Medulla oblongata (tissue), 1 donor: Measurements from ENCODE around the gene ANKH.

Source experiments
- DNase-seq: peaks from one replicate; pipeline ENCODE4 v3.0.0-alpha.2; 2015; ENCODE audit errors: extremely low spot score

The ANKH gene

DNA sequence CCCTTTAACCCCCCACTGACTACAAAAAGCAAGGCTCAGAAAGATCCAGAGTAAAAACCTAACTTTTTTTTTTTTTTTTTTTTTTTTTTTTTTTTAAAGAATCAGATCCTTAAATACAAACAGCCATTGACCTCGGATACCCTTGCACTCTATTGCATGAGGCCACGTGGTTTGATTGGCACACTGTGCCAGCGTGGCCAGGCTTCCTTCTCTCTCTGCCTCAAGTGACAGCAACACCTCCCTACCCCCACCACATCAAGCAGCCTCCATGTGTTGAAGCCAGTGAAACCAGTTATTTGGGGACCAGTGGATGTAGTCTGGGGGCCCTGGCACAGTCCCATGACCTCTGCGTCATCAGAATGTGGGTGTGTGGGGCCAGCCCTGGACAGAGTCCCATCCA, 135.6 kb downstream of the ANKH start:
- peak; percentile 49 for DNase-seq

DNA sequence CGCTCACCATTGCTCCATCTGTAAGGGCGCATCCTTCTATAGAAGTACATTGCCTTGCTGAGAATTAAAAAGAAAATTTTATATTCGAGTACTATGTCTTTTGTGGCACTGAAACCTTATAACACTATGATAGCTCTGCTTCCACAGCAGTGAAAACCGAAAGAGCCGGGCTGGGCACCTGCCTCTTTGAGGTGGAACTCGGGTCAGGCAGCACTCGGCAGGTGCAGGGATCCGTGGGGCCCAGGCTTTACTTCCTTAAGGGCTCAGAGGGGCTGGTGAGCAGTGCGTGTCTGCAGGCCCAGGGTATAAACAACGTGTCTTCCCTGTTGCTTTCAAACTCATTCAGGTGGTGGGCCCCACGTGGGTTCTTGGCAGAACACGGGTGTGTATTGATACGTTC, 137.2 kb downstream of the ANKH start:
- no peak for DNase-seq

DNA sequence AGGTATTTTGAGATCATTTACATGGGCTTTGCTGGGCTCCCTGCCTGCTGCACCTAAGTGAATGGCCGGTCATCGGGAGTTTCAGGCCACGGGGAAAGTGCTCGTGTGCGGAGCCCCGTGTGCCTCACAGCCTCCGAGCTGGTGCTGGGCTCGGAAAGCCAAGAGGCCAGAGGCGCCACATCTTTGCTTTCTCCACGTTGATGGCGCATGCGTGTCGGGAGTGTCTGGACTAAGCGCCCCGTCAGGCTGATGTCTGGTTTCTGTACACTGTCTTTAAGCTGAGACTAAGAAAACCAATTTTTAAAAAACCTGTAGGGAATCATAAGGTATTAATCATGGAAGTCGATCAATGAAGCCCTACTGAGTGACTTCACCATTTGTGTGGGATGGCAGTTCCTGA, 137.9 kb downstream of the ANKH start:
- no peak for DNase-seq

DNA sequence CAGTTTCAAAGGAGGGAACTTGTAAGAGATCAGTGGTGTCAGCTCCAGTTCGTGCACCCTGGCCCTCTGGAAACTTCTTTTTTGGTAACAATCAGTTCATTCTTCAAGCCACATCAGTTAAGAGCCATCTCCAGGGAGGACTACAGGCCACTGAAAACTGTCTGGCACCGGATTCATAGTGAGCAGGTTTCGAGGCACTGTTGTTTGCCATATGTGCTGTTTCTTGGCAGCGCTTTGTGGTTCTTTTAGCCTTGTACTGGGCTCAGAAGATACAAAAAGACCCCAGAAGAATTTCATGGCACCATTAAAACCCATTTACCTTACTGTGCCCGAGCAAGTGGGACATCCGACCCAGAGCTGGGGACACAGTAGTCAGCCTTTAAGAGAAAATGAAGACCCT, 138.6 kb downstream of the ANKH start:
- DNase-seq, result no peak

DNA sequence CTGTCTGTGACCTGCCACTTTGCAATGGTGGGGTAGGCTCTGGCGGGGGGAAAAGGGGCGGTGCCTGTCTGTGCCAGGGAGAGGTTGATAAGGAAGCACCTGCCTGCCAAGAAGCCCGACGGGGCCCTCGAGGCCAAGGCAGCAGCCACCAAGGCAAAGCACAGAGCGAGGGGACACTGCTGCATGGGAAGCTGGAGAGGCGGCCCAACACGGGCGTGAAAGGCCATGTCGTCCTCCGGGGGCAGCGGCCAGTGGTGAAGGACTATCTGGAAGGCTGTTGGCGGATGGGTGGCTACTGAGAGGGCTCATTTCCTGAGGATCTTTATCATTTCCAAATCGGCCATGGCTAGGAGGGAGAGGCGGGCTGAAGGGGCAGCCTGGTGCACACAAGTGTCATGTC, 140.7 kb downstream of the ANKH start:
- no peak for DNase-seq

DNA sequence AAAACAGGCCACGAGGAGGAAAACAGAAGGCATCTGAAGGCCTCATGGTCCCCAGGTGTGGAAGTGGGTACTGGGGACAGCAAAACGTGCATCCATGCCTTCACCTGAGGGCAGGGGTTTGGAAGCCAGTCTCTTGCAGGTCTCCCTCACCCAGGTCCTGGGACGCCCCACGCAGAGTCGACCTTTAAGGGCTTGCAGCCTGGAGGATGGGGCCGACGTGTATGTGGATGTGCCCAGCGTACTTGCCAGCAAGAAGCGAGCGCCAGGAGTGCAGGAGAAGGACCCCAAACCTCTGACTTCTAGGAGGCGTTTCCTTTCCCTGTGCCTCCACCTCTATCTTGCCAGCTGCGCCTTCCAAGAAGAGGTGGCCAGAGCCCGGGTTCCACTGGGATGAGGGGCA, 141.1 kb downstream of the ANKH start:
- no peak for DNase-seq

DNA sequence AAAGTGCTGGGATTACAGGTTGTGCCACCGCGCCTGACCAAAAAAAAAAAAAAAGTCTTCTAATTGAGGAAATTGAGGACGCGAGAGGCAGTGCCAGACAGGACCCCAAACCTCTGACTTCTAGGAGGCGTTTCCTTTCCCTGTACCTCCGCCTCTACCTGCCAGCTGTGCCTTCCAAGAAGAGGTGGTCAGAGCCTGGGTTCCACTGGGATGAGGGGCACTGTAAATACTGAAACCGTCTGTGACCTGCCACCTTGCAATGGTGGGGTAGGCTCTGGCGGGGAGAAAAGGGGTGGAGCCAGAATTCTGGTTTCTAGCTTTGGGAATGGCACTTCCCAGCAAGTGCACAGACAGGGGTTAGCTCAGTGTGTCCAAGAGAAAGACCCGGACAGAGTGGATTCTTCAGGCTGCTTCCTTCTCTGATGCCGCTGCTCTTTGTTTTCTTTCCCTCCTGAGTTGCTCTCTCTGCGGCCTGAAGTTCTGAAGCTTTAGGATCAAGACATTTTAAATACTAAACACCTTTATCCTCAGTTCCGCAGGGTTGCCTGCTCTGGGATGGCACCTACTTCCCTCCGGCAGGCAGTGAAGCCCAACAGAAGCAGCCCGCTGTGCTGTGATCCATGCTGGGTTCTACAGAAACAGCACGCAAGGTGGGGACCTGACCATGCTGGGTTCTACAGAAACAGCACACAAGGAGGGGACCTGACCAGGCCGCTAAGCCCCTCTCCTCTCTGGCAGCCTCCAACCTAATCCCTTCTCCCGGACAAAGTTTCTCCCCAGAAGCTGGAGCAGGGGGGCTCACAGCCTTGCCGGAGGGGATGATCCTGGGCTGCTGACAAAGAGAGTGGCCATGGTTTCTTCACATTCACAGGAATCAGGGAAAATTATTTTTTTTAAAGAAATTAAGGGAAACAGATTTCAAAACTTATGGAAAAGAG, 141.9 kb downstream of the ANKH start:
- DNase-seq, result no peak

DNA sequence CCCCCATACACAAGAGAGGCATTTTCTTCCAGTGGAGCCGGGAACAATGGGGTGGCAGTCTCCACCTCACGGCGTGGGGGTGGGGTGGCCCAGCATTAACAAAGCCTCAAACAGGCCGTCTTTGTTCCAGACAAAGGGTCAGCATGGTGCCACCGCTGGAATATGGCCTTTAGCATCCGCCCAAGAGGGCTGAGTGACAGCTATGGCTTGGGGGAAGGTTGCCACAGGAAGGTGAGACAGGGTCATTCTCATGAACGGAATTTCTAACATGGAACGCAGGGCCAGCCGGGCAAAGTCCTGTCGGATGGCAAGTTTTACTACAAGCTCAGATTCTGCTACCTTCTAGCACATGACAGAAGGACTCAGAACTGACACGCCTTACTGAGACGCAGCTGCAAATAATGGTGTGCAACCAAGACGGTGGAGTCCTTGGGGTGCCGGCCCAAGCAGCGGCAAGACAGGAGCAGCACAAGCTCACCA, 143.1 kb downstream of the ANKH start:
- peak; percentile 93 for DNase-seq

DNA sequence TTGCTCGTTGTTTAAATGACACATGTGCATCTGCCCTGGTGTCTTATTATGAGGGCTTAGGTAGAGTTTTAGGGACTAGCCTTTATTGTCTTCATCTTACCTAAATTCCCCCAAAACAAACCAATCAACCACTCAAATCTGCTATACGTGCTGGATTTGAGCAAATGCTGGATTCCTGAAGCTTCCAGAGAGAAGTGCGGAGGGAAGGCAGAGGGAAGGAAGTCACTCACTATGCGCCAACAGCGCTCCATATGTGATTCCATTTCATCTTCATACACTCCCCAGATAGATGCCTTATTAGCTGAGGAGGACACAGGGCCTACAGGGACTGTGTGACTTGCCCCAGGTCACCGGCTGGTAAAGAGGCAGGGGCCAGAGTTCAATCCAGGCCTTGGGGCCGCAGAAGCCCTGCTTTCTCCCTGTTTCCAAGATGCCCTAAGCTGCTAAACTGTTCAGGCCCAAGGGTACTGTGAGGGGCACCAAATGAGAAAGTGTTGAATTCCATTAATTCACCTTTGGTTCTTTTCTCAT, 143.6 kb downstream of the ANKH start:
- peak; percentile 46 for DNase-seq

DNA sequence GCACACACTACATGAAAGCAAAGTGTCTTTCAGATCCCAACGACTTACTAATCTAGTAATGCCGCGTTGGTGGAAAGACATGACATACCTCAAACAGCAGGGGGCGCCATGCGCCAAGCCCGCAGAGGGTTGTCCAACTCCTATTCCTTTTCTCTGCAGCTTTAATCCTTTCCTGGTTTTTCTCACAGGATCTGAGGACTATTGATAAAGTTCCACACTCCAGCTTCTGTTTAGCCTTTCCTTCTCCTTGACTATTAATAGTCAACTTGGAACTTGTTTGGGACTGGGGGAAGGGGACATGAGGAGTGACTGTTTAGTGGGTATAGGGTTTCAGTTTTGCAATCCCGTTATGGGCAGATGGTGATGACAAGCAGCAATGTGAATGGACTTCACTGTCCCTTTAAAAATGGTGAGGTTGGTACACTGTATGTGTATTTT, 144.1 kb downstream of the ANKH start:
- peak; percentile 97 for DNase-seq

DNA sequence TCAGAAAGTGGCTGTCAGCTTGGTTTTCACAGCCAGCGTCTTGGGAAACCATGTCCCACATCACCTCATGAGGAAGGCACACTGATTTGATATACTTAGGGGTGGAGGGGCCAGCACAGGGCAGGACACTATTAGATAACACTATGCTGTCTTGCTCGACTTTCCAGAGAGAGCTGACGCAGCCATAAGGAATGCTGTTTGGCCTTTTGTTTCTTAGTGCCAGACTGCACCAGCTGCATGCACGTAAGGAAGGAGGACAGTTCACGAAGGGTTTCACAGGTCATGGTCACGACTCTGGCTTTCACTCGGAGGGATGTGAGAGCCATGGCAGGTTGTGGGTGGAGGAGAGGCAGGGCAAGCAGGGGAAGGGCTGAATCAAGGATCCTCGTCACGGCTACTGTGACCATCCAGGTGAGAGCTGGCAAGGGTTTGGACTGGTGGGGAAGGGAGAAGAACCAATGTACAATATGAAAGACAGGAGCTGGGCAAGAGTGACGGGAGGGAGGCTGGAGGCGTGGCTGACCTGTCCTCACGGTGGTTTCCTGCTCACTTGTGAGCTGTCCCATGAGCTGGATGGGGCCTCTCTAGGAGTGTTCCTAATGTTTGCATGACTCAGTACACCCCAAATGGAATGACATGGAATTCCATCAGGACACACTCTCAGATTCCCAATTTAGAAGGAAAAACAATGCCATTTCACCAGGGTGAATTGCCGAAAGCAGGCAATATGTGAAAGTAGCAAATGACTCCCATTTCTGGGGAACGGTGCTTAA, 145.3 kb downstream of the ANKH start:
- no peak for DNase-seq

DNA sequence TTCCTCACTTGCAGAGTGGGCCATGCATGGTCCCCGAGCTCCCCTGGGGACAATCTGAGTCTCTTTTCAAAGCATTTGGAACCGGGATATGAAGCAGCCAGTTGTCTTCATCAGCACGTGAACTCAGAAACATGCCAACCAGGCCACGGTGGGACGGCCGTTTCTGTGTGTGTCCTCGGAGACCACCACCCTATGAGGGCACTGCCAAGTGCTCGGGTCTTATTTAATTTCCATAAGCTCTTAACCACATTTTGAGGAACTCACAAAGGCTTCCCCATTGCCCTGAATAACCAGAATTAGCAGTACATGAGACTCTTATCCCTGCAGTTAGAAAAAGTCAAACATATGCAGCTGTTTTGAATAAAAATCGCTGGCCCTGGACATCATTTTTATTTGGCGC, 146.9 kb downstream of the ANKH start:
- peak; percentile 63 for DNase-seq

DNA sequence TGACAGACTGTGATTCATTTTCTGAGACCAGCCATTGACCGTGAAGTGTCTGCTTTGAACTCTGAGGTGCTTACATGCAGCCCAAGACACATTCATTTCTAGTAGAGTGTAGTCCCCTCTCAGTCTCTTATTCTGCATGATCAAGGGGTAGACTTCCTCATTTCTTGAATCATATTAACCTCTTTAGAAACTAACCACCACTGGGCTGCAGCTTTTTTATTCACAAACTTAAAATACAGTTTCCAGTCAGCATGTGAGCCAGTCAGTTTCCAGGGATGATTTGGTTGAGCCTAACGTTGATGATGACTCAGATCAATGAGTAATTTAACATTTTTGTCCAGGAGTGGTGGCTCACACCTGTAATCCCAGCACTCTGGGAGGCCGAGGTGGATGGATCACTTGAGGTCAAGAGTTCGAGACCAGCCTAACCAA, 147.9 kb downstream of the ANKH start:
- DNase-seq, result no peak

DNA sequence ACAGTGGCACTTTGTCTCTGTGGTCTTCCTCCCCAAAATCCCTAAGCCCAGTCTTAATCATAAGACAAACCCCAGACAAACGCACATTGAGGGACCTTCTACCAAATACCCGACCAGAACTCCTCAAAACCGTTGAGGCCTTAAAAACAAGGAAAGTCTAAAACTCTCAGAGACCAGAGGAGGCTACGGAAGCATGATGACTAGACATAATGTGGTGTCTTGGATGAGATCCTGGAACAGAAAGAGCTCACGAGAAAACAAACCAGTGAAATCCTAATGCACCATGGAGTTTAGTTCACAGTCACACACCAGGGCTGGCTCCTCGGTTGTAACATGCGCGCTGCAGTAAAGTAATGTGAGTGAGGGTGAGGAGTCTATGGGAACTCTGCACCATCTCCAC, 148.7 kb downstream of the ANKH start:
- DNase-seq, result no peak

DNA sequence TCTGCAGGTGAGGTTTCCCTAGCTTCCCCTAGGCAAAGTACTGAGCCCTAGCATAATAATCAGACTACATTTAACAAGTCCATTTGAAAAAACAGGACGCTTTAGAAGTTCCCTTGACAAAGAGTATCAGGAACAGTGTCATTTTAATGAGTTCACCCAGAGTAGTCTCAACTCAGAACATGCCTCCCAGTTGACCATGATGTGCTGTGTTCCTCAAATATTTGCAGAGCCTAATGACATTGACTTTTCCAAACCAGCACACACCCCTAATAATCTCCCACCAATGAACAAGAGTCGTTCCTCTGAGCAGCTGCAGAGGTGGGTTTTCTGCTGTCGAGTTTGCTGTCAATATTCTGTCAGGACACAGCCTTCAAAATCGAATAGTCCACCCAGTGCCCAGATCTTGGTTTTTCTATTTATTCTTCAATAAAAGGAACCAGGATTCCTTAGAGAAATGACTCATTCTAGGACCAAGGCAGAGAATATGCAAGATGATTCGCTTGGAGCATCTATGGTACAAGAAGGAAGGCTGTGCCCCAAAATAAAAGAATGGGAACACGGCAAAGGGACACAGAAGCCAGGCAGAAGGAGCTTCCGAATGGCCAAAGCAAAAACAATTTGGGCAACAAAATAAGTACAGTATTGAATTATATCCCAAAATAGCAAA, 149.5 kb downstream of the ANKH start:
- DNase-seq, result no peak

DNA sequence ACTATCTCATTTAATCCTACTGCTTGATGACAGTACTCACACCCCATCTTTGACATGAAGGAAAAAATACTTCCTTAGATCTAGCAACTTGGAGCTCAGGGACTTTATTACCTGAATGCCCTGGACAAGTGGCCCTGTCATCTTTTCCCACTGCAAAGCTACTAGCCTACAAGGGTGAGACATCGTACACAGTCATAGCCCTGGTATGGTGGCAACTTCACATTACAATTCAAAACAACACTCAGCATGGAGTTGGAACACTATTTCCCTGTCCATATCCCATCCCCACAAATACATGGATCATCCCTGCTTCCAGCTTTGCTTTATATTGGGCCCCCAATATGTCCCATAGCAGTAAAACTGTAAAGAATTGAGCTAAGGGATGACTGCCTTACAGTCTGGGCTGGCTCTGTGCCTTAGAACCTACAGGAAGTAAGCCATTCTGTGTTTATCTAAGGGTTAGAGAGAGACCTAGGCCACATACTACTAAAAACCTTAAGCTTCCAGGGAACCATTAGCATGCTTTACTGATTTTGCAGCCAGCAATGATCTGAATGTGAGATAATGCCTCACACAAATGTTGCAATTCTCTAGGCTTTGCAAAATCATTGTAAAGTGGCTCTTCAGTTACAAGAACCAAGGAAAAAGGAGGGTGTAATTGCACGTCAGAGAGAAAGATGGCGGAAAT, 151.2 kb downstream of the ANKH start:
- no peak for DNase-seq

DNA sequence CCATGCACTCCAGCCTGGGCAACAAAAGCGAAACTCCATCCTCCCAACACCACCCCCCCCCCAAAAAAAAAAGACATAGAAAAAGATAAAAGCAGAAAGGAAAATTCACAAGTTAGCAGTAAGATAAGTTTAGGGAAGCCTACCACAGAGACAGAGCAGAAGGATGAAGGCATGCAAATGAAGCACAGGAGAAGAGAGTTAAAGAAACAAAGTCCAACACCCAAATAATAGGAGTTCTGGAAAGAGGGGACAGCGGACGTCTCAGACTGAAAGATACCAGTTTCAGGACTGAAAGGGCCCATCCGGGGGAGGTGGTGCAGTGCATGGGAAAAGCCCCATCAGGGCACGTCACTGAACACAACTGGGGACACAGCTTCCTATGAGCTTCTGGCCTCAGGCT, 152.8 kb downstream of the ANKH start:
- DNase-seq, result no peak

DNA sequence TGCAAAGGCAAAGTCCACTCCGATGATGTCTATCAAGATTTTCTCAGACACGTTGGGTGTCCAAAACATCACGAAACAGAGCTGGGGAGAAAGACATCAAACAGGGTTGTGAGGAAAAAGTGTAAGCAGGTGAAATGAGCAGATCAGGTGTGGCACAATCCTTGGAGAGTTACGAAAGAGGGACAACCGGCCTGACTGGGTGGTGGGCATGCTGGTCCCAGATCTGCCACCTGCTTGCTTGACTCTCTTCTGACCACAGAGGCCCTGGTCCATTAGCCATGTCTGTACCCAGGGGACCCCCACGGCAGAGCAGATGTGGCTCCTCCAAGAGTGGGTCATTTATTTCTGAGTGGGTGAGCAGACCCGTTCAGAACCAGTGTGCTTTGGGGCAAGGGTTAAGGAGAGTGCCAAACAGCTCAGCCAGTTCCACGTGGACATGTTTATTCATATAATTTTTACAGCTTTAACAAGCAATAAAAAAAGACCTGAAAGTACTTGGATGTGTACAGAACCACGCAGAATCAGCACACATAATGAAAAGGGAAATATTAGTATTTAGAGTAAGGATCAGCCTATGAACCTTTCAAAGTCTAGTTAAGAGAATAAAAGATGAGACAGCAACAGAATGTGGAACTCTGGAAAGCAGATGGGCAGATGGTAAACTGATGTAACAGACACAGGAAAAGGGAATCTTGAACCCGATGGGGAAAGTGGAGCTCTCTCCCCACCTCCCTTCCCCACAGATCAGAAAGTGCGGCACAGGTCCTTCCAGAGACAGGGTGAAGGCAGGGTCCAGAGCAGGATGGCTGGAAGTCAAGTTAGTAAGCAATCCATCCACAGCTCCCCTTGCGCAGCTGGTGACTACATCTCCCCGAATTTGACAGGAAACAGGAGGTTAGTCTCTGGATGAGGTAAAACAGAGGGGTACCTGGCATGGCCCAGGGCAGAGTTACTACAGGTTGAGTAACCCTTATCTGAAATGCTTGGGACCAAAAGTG, 154.5 kb downstream of the ANKH start:
- DNase-seq, result no peak

DNA sequence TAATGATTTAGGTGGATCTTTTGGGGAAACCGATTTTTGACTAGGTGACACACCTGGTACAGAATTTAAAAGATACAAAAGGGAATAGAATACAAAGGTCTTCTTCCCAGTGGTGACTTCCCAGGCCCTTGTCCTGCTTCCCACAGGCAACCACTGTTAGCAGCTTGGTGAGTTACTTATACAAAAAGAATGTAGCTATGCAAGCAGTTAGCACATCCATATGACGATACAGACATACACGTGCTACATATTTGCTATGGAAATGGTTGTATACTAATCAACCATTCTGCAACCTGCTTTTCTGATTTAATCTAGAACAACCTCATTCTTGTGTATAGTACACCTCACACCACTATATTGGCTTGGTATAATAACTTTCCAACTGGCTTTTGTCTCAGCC, 156.1 kb downstream of the ANKH start:
- no peak for DNase-seq

DNA sequence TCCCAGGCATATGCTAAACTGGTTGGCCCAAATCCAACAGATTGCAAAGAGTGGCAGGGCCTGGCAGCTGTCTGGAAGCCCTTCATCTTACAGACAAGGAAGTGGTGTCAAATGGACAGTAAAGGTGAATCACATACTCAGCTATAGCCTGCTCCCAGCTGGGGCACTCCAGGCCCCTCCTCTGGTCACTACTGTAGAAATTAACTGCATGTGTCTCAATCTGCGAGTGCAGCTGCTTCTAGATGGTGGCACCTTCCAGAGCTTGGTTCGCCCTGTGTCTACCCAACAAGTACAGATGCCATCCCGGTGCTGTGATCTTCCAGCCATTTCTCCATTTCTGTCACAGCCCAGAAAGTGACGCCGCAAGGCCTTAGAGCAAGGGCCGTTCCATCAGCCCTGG, 156.9 kb downstream of the ANKH start:
- DNase-seq, result no peak
